Left forelimb (tissue), 1 donor: ENCODE measurements around the gene SET.

Experiments
- DNase-seq: peaks from one replicate; pipeline ENCODE4 v3.0.0-alpha.2; 2018; ENCODE audit warnings: low spot score

The SET gene

GRCh38 chr9:128729766-128730517, 40.9 kb downstream of the SET start:
- no peak for DNase-seq

- no peak for DNase-seq
Measured at GRCh38 chr9:128731093-128731492, 42.1 kb downstream of the SET start.

GRCh38 chr9:128731691-128732090, 42.7 kb downstream of the SET start:
- DNase-seq: no peak

- DNase-seq: no peak
Measured at GRCh38 chr9:128732576-128732975, 43.6 kb downstream of the SET start.

GRCh38 chr9:128733256-128733655, 44.2 kb downstream of the SET start:
- no peak for DNase-seq

GRCh38 chr9:128735373-128735772, 46.4 kb downstream of the SET start:
- DNase-seq: no peak

- DNase-seq: no peak
Measured at GRCh38 chr9:128742401-128742800, 53.4 kb downstream of the SET start.

GRCh38 chr9:128743421-128743820, 54.4 kb downstream of the SET start:
- DNase-seq: no peak
